Measurements from ENCODE around the gene NECAB3. TPM values are rescaled to one million over a fixed set of nuclear protein-coding genes. Genes with fewer than 3 reads are reported as not detected.
A peak's percentile ranks its signal among the peaks of the same experiment; 100 is the strongest.

The NECAB3 gene
- total and polyA plus RNA-seq, 2 of the 13 experiments (the other 11 are each of a cell fraction or from before 2014, with no cell fraction given), result 61.5 to 65.5 TPM

GRCh38 chr20:33653900-33654596 is 20.2 kb downstream of the NECAB3 start (continued):
- TF ChIP-seq, protein P1, sequence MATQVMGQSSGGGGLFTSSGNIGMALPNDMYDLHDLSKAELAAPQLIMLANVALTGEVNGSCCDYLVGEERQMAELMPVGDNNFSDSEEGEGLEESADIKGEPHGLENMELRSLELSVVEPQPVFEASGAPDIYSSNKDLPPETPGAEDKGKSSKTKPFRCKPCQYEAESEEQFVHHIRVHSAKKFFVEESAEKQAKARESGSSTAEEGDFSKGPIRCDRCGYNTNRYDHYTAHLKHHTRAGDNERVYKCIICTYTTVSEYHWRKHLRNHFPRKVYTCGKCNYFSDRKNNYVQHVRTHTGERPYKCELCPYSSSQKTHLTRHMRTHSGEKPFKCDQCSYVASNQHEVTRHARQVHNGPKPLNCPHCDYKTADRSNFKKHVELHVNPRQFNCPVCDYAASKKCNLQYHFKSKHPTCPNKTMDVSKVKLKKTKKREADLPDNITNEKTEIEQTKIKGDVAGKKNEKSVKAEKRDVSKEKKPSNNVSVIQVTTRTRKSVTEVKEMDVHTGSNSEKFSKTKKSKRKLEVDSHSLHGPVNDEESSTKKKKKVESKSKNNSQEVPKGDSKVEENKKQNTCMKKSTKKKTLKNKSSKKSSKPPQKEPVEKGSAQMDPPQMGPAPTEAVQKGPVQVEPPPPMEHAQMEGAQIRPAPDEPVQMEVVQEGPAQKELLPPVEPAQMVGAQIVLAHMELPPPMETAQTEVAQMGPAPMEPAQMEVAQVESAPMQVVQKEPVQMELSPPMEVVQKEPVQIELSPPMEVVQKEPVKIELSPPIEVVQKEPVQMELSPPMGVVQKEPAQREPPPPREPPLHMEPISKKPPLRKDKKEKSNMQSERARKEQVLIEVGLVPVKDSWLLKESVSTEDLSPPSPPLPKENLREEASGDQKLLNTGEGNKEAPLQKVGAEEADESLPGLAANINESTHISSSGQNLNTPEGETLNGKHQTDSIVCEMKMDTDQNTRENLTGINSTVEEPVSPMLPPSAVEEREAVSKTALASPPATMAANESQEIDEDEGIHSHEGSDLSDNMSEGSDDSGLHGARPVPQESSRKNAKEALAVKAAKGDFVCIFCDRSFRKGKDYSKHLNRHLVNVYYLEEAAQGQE (IDR thresholded peaks at IDR 0.05; ENCODE audit: borderline replicate concordance in 1 of 2, low read depth in 1 of 2, low read length in 2 of 2), result no peak
- TF ChIP-seq TARDBP (CRISPR knock-in tag; IDR thresholded peaks at IDR 0.05) (peak; percentile 19; the same call in 1 of the 2 replicates), ZNF678 (CRISPR knock-in tag; IDR thresholded peaks at IDR 0.05) (no peak), NFE2L2 (IDR thresholded peaks at IDR 0.05; ENCODE audit: low read length) (no peak), FOXP4 (CRISPR knock-in tag; IDR thresholded peaks at IDR 0.05) (no peak), PLSCR1 (CRISPR knock-in tag; IDR thresholded peaks at IDR 0.05; ENCODE audit: borderline replicate concordance) (no peak), ZNF556 (CRISPR knock-in tag; IDR thresholded peaks at IDR 0.05; ENCODE audit: borderline replicate concordance) (0 out of 2 replicates have a peak, but pooled peaks have one; percentile 23), ZNF782 (CRISPR knock-in tag; IDR thresholded peaks at IDR 0.05; ENCODE audit: borderline replicate concordance) (no peak), YY1 (IDR thresholded peaks at IDR 0.05; ENCODE audit: insufficient read depth, insufficient replicate concordance, low read depth, low read length) (no peak), IKZF4 (CRISPR knock-in tag; IDR thresholded peaks at IDR 0.05; ENCODE audit: borderline replicate concordance, low read depth, not compliant biosample characterization) (no peak), KDM4B (CRISPR knock-in tag; IDR thresholded peaks at IDR 0.05) (no peak), ZNF207 (IDR thresholded peaks at IDR 0.05; ENCODE audit: borderline replicate concordance) (no peak), TAF1 (CRISPR knock-in tag; IDR thresholded peaks at IDR 0.05) (0 out of 2 replicates have a peak, but pooled peaks have one; percentile 27), ZNF501 (CRISPR knock-in tag; IDR thresholded peaks at IDR 0.05) (peak; percentile 11; the same call in 1 of the 2 replicates), RCOR2 (CRISPR knock-in tag; IDR thresholded peaks at IDR 0.05) (no peak)
- TF ChIP-seq, protein P2, sequence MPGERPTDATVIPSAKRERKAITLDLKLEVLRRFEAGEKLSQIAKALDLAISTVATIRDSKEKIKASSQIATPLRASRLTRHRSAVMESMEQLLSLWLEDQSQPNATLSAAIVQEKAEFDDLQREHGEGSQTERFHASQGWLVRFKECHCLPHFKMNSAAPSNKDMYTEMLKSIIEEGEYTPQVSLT (CRISPR knock-in tag; IDR thresholded peaks at IDR 0.05; ENCODE audit: borderline replicate concordance, low read depth), result no peak
